ENCODE measurements around the gene STRN3.

- TF ChIP-seq POLR2AphosphoS5 (IDR thresholded peaks at IDR 0.05; ENCODE audit: borderline replicate concordance, low read depth, low read length) (no peak), EZH2 (IDR thresholded peaks at IDR 0.05) (no peak)
Observed at GRCh38 chr14:30896435-30896834, 129.7 kb downstream of the STRN3 start.
